Activated T-cell treated with anti-CD3 and anti-CD28 coated beads, Interleukin-2, amount 50 U/mL, for 1 hour (primary cell): ENCODE results near the gene ADD2.

Source experiments
- DNase-seq: peaks from one replicate; pipeline ENCODE4 v3.0.0-alpha.2; 2020

The ADD2 gene

DNA sequence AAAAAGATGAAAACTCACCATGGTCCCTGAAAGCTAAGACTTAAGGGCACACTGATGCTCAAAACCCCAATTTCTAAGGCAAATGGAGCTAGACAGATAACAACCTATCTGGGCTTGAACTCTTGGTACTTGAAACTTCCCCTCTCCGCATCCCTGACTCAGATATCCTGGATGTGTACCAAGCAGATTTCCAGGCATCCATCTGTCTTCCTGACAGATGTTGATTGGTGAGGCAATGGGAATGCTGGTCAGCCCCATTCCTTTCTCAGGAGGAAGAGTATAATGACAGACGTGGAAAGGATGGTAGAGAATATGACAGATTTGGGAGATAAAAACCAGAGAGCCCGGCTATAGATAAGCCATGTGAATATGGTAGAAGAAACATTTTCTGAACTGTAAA lies 69.2 kb downstream of the ADD2 start:
- DNase-seq: no peak

DNA sequence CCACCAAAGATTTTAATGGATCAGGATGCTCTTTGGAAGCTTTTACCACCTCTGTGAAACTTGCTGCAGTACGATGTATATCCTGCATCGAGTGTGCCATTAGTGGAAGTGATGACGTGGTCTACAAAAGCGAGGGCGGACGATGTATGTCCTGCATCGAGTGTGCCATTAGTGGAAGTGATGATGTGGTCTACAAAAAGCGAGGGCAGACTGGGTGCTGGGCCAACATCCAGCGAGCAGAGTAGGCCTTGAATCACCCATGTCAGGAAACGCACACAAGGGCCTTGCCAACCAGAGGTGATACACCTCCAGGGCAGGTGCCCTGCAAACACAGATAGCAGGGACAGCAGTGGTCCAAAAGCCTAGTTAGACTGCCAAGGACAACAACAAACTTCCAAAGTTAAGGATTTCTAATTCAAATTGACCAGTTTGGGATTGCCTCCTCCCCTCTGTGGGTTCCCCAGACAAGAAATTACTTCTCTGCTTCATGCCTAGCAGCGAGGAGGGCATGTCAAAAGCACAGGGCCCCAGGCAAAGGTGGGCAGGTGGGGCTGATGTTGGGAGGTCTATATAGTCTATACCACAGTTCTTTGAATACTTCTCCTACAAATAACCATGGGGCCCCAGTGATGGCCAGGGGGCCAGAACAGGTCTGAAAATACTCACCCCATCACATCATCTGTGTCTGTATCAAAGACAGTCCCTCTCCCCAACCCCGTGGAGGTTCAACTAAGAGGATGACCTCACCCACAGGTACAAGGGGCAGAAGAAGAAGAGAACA lies 70.2 kb downstream of the ADD2 start:
- no peak for DNase-seq

GRCh38 chr2:70696142-70696541 lies 71.9 kb downstream of the ADD2 start:
- DNase-seq: no peak

DNA sequence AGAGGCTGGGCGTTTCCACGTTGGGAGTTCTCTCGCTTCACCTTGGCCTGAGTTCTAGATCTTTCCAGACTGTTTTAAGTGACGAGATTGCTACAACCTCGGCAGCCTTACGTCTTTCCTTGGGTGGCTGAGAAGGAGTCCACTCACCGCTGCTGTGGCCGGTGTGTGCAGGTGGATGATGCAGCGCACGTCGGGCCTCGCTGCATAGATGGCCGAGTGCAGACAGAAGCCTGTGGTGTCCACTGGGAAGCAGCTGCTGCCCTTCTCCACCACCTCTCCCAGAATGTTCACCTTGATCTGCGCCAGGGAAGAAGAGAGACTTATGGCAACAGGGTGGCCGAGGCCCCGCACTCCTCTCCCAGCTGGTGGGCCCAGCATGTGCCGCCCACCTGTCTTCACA lies 75.7 kb downstream of the ADD2 start:
- no peak for DNase-seq

- no peak for DNase-seq
Observed at GRCh38 chr2:70691497-70692140, 76.4 kb downstream of the ADD2 start.

DNA sequence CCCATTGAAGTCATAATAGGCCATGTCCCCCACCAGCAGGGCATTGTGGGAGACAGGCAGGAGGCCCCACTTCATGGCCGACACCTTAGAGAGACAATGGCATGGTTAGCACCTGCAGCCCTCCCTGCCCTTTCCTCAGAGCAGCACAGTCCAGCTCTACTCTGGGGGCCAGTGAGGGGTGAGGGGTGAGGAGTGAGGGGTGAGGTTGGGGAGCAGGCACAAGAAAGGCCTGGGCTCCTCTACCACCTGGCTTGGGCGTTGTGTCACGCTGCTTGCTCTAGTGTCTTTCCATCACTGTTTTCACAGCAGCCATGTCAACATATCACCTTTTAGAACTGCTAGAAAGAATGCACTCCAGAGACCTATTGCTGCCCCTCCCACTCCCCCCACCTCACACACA lies 77.2 kb downstream of the ADD2 start:
- no peak for DNase-seq

GRCh38 chr2:70688427-70688826 lies 79.6 kb downstream of the ADD2 start:
- no peak for DNase-seq

DNA sequence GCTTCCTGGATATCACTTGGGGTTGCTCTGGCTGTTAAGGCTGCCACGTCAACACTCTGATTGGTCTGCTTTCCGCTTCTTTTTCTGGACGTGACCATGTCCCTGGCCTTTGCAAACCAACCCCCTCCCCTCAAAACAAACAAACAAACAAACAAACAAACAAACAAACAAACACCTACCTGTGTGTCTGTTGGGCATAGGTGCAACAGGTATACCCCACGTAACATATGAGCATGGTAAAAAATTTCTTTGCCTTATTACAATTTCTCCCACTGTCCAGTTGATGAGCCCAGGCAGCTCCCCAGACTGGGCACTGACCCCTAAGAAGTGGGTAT lies 80.6 kb downstream of the ADD2 start:
- no peak for DNase-seq

DNA sequence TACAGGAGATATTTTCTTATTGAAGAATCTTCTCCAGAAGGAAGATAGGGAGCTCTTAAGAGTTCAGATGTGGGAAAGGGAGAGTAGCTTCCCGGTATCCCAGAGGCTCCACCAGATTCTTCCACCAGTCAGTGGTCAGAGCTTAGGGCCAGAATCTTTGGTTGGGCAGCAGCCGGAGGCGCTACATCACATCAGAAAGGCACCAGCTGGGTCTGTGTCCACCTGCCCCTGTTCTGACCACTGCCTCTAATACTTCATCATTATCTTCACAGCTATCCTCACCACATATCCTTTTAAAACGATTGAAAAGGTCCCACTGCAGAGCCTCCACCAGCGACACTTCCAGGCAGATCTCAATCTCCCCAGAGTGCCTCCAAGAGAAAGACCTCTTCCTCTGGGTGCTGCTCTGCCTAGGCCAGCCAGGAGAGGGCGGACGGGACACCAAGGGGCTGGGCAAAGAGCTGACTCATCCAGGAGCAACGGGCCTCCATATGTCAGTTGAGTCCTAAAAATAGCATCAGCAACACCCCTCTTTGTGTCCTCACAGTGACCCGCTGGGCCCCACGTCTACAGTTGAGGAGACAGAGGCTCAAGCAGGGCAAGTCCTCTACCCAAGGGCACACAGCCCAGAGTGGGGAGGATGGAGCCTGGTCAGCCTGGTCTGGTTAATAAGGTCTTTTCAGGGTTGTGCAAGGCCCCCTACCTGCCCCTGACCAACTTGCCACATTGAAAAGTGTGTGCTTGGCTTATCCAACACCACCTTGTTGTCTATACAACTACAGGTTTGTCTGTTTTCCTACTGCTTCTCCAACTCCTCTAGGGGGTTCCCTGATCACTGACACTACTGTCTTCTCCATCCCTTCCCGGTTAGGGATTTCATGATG lies 81.2 kb downstream of the ADD2 start:
- DNase-seq: no peak

DNA sequence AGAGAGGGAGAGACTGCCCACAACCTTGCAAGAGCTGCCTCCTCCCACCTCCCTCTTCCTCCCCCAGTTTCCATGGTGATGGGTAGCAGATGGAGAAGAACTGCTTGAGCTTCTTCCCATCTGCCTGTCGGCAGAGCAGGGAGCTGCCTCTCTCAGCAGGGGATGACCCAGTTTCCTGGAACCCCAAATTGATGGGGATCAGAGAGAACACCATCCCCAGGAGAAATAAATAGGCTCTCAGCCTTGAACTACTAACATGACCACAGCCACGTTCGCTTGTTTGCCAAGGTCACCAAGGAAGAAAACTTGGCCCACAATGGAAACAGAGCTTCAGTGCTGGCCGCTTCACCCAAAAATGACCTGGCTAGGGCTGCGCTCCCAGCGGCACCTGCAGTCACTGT lies 82.2 kb downstream of the ADD2 start:
- DNase-seq: no peak

DNA sequence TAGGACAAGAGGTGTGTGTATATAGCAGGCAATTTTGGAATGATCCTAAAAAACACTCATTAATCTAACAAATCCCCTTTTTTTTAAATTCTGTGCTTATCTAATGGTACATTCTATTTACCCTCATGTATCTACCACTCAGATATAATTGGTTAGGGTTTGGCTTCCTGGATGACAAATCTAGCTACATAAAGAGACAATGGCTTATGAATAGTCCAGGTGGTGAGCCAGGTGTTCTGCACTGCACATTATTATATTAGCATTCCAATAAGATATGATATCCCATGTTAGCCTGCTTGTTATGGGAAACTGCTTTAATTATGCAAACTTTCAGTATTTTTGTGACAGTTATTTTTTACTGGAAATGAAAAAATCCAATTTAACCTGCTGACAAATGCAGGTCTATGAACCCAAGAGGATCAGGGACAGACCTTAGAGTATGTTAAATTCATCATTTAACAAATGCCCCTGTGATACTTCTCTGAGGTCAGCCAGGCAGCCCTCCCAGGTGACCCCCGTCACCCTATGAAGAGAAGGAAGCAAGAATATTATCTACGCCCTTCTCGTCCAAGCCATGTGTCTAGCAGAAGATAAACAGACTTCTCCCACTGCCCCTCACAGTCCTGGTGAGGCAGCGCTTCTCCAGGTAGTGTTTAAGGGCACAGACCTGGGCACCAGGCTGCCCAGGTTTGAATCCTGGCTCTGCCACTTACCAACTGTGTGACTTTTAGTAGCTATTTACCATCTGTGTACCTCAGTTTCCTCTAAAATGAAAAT lies 83.0 kb downstream of the ADD2 start:
- DNase-seq: no peak

DNA sequence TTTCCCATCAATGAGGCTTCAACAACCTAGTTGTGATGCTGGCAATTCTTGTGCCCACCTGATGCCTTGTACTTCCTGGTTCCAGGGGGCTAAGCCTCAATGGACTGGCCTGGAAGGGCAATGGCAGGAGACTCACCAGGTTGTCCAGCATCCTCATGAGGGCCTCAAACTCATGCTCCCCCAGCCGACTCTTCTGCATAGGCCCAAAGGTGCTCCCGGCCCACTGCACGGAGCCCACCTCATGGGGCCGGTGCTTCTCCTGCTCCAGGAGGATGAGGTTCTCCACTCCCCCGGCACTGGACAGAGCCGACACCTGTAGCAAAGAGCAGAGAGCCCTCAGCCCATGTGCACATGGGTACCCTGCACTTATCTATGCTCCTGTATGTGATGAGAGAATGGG lies 84.5 kb downstream of the ADD2 start:
- DNase-seq: no peak

GRCh38 chr2:70680735-70681134 lies 87.3 kb downstream of the ADD2 start:
- DNase-seq: no peak

DNA sequence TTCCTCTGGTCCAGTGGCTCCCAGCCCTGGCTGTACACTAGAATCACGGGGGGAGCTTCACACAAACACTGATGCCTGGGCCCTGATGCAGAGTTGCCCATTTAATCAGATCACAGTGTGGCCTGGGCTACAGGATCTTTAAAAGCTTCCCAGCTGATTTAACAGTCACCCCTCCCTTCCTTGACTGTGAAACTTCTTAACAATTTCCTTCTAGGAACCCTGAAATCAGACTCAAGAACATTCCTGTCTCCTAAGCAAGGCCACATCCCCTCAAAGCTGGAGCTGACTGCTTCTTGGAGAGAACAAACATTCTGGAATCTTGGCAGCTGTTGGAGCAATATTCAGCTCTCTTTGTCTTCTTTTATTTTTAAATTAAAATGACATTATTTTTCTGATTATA lies 88.7 kb downstream of the ADD2 start:
- DNase-seq: no peak

GRCh38 chr2:70678576-70679143 lies 89.3 kb downstream of the ADD2 start:
- DNase-seq: no peak

DNA sequence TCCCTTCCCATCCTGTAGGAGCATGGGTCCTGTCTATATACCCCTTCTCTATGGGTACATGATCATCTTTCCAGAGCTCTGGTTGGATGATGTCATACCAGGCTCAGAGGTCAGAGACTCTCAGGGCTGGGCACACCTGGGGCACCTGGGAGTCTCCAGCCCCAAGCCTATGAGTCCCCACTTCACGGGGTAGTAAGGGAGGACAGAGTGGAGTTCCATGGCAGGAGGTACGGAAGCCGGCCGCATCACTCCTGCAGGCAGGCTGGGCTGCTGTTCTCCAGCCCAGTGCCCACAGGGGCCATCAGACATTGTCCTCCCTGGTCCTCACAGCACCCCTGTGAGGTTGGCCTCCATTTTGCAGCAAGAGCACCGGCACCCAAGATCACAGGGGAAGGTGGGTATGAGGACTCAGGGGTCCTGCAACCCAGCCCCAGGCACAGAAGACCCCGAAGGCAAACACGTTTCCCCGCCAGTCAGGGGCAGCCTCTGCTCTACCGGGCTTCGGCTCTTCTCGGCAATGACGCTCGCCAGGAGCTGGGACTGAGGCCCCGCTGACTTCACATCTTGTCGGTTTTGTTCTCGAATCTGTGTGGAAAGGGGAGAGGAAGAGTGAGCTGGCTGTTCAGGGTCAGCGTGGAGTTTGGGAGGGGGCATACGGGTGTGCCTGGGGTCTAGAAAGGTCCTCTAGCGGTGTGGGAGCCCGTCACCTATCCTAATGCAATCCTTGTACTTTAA lies 91.5 kb downstream of the ADD2 start:
- DNase-seq: no peak

DNA sequence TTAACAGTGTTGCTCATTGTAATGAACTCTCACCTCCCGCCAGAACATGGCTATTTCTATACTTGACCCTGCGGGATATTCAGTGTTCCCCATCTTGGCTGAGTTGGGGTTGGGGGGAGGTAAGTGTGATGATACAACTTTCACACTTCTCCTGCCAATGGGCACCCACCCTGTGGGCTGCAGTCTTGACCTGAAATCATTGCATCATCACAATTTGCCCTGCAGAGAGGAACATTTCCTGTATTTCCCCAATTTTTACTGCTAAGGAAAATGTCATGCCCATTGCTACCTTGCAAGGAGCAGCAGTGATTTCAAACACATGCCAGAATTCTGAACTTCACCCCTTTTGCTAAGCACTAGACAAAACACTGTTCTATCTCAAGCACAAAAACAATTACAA lies 92.1 kb downstream of the ADD2 start:
- DNase-seq: no peak

GRCh38 chr2:70674636-70675430 lies 93.2 kb downstream of the ADD2 start:
- no peak for DNase-seq

GRCh38 chr2:70673041-70673647 lies 94.9 kb downstream of the ADD2 start:
- DNase-seq: no peak

DNA sequence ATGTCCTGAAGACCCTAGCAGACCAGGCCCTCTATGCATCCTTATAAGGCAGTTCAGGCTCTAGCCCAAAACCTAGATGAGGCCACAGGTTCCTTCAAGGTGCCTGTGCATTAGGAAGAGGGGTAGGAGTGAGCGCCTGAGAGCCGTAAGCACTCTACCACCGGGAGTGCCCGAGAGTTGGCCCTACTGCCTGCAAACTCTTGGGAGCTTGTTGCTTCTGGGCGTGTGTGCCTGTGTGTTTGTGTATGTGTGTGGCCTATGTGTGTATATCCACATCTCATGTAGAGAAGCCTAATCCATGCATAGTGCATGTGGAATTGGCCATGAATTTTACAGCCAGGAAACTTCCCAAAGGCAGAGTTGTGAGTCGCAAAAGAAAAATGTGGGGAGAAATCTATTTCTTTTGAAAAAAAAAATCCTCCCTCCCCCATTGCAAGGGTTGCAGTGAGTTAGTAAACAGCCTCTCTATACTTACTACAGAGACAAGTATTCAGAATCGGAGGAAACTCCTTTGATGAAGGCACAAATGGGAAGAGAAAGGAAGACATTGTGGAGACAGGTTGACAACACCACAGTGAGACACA lies 96.8 kb downstream of the ADD2 start:
- no peak for DNase-seq
